ENCODE results near the gene KIF25.
A peak's percentile ranks its signal among the peaks of the same experiment; 100 is the strongest.

The KIF25 gene

DNA sequence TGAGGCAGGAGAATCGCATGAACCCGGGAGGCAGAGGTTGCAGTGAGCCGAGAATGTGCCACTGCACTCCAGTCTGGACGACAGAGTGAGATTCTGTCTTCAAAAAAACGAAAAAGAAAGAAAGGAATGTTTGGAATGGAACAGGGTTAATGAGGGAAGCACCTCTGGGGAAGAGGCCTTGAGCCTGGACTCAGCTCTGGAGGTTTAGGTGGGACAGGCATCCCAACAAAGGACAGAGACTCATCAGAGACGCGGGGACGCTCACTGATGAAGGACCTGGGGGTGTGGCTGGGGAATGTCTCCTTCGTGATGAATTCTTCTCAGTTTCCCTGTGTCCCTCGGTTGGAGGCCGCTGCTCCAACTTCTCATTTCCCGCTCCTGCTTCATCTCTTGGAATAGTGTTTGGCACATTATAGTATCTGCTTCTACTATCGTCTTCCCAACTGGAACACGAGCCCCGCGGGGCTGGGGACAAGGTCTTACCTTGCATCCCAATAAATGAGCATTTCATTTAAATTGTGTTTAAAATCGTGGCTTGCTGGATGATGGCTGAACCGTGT, 27.6 kb downstream of the KIF25 start:
- Mint-ChIP-seq H3K27me3 (ENCODE audit: low read depth) (no peaks in the 10 kb centered on the region), H3K27ac (no peak overlapping the region), H3K4me3 (no peak overlapping the region), H3K9me3 (no peaks in the 10 kb centered on the region), H3K4me1 (ENCODE audit: low read depth) (no peaks in the 10 kb centered on the region), H3K36me3 (ENCODE audit: low read depth) (no peaks in the 10 kb centered on the region)
- no peak for DNase-seq (ENCODE audit: low spot score)

DNA sequence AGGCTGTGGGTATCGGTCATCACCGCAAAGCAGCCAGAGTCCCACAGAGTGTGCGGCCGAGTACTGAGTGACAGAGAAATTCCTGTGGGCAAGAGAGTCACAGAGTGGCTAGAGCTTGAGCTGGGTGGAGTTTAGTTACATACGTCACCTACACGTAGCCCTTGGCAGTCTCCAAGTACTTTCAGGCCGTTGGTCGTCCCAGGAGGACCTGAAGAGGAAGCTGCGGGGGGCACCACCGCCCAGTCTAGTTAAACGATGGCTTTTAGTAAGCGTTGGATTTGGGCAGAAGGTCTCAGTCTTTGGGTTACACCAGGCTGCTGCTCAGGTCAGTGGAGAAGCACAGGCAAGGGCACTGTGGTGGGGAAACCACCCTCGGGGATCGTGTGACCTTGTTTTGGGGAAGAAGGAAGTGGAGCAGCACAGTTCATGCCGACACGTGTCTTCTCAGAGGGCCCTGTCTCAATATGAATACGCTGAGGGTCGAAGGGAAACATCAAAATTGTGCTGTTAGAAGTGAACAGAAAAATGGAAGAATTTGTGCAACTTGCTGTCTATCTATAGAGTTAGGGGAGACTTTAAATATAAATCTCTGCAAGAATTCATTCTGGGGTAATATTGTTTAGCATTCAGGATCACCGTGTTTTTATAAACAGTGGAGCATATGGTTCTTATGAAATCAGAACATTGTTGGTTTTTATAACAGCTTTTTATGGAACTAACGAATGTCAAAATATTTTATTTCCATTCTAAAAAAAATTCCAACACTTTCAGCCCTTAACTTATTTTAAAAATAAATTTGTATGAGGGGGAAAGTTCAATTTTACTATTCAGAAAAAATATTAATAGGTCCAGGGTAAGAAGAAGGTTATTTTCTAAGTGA, 28.6 kb downstream of the KIF25 start:
- H3K27me3 Mint-ChIP-seq (ENCODE audit: low read depth): no peaks in the 10 kb centered on the region
- H3K36me3 Mint-ChIP-seq (ENCODE audit: low read depth): no peaks in the 10 kb centered on the region
- H3K27ac Mint-ChIP-seq: no peak overlapping the region
- no peaks in the 10 kb centered on the region for H3K4me1 Mint-ChIP-seq (ENCODE audit: low read depth)
- no peak overlapping the region for H3K4me3 Mint-ChIP-seq
- no peak for DNase-seq (ENCODE audit: low spot score)
- no peaks in the 10 kb centered on the region for H3K9me3 Mint-ChIP-seq

GRCh38 chr6:168026925-168027324, 29.5 kb downstream of the KIF25 start:
- DNase-seq (ENCODE audit: low spot score): no peak
- Mint-ChIP-seq H3K4me1 (ENCODE audit: low read depth) (peaks cover 1% of the 10 kb centered on the region), H3K36me3 (ENCODE audit: low read depth) (no peaks in the 10 kb centered on the region), H3K4me3 (no peak overlapping the region), H3K27me3 (ENCODE audit: low read depth) (no peaks in the 10 kb centered on the region), H3K27ac (no peak overlapping the region), H3K9me3 (no peaks in the 10 kb centered on the region)

DNA sequence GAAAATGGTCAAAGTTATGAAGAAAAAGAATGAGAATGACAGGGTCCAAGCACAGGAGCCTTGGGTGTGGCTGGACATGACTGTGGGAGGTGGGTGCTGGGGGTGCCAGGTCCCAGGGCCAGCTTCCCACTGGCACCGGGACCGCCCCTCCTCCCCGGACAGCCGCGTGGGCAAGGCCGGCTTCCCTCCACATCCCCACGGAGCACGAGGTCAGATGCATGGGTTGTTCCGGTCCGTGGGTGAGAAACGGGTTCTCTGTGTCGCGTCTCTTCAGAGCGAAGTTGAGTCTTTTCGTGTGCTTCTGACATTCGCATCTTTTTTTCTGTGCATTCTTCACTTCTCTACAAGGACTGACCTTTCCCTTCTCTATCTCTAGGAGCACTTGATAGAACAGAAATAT, 30.1 kb downstream of the KIF25 start:
- Mint-ChIP-seq H3K27ac (no peak overlapping the region), H3K4me3 (no peak overlapping the region), H3K9me3 (no peaks in the 10 kb centered on the region), H3K27me3 (ENCODE audit: low read depth) (no peaks in the 10 kb centered on the region), H3K36me3 (ENCODE audit: low read depth) (no peaks in the 10 kb centered on the region), H3K4me1 (ENCODE audit: low read depth) (peaks cover 4% of the 10 kb centered on the region)
- no peak for DNase-seq (ENCODE audit: low spot score)

GRCh38 chr6:168028181-168028580, 30.7 kb downstream of the KIF25 start:
- no peaks in the 10 kb centered on the region for H3K9me3 Mint-ChIP-seq
- H3K4me1 Mint-ChIP-seq (ENCODE audit: low read depth): peaks cover 4% of the 10 kb centered on the region
- no peaks in the 10 kb centered on the region for H3K27me3 Mint-ChIP-seq (ENCODE audit: low read depth)
- no peak overlapping the region for H3K27ac Mint-ChIP-seq
- H3K36me3 Mint-ChIP-seq (ENCODE audit: low read depth): no peaks in the 10 kb centered on the region
- no peak for DNase-seq (ENCODE audit: low spot score)
- no peak overlapping the region for H3K4me3 Mint-ChIP-seq

DNA sequence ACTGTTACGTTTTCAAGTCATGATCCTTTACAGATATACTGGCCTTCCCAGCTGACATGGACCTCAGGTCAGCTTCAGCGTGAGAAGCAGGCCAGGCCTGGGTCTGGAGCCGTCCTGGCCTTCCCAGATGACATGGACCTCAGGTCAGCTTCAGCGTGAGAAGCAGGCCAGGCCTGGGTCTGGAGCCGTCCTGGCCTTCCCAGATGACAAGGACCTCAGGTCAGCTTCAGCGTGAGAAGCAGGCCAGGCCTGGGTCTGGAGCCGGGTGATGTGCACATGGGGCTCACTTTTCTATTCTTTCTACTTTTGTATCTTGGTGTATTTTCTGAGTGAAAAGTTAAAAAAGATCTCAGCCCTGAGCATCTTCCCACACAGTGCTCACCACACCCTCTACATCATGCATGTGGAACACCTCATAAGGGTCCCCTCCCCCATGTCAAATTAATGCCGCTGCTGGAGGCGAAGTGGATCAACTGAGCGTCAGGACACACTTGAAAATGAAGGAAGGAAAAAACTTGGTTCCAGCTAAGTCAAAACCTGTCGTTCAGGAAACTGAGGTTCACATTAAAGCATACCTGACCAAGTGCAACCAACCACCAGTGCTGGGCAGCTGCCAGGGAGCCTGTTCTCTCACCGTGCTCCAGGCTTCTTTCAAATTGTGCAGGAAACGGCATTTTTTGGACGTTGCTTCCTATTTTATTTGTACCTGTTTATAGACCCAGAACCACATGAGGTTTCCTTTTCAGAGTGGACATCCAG, 32.2 kb downstream of the KIF25 start:
- Mint-ChIP-seq H3K27ac (no peak overlapping the region), H3K27me3 (ENCODE audit: low read depth) (peaks cover 5% of the 10 kb centered on the region), H3K9me3 (peaks cover 7% of the 10 kb centered on the region), H3K4me1 (ENCODE audit: low read depth) (peaks cover 4% of the 10 kb centered on the region), H3K36me3 (ENCODE audit: low read depth) (peaks cover 2% of the 10 kb centered on the region), H3K4me3 (no peak overlapping the region)
- no peak for DNase-seq (ENCODE audit: low spot score)

GRCh38 chr6:168030218-168030746, 32.8 kb downstream of the KIF25 start:
- Mint-ChIP-seq H3K4me1 (ENCODE audit: low read depth) (peaks cover 4% of the 10 kb centered on the region), H3K27me3 (ENCODE audit: low read depth) (peaks cover 8% of the 10 kb centered on the region), H3K27ac (no peak overlapping the region), H3K4me3 (no peak overlapping the region), H3K36me3 (ENCODE audit: low read depth) (peaks cover 2% of the 10 kb centered on the region), H3K9me3 (peaks cover 11% of the 10 kb centered on the region)
- no peak for DNase-seq (ENCODE audit: low spot score)

DNA sequence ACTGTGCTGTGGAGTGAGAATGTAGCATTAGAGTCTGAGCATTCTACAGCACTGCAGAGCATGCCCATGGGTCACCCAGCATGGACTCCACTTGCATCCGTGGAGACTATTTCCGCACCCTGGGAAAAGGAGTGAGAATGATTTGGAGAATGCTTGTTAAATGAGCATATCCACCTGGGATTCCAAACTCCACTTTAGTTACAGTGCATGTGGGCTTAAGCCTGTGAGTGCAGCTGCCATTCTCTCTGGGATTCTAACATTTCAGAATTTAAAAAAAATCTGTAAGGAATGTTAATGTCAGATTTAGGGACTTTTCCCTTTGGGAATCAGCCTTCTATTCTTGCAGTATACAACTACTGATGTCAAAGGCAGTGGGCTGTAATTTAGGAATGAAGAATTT, 33.4 kb downstream of the KIF25 start:
- Mint-ChIP-seq H3K27me3 (ENCODE audit: low read depth) (peaks cover 11% of the 10 kb centered on the region), H3K9me3 (peaks cover 11% of the 10 kb centered on the region), H3K36me3 (ENCODE audit: low read depth) (peaks cover 2% of the 10 kb centered on the region), H3K4me1 (ENCODE audit: low read depth) (peaks cover 8% of the 10 kb centered on the region), H3K27ac (no peak overlapping the region), H3K4me3 (no peak overlapping the region)
- DNase-seq (ENCODE audit: low spot score): no peak

DNA sequence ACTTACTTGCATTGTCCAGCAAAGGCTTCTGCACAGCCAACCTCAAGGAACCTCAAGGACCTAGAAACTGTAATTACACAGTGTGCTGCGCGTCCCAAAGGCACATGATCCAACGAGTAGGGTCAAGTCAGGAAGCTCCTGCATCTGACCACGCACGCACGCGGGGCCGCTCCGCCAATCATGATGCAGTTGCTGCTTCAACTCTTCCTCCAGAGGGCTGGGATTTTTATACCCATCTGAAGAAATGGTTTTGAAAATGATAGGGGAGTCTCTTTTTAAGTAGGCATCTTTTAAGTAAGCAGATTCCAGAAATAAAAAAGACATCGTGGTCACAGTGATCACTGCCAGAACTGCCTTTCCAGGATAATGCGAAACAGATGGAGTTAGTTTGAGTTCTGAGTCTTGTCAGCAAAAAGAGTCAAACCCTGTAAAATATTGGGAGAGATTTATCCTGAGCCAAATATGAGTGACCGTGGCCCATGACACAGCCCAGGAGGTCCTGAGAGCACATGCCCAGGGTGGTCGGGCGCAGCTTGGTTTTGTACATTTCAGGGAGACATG, 34.0 kb downstream of the KIF25 start:
- H3K27me3 Mint-ChIP-seq (ENCODE audit: low read depth): peaks cover 11% of the 10 kb centered on the region
- DNase-seq (ENCODE audit: low spot score): no peak
- peaks cover 2% of the 10 kb centered on the region for H3K36me3 Mint-ChIP-seq (ENCODE audit: low read depth)
- peaks cover 11% of the 10 kb centered on the region for H3K9me3 Mint-ChIP-seq
- H3K4me1 Mint-ChIP-seq (ENCODE audit: low read depth): peaks cover 11% of the 10 kb centered on the region
- H3K27ac Mint-ChIP-seq: no peak overlapping the region
- no peak overlapping the region for H3K4me3 Mint-ChIP-seq

DNA sequence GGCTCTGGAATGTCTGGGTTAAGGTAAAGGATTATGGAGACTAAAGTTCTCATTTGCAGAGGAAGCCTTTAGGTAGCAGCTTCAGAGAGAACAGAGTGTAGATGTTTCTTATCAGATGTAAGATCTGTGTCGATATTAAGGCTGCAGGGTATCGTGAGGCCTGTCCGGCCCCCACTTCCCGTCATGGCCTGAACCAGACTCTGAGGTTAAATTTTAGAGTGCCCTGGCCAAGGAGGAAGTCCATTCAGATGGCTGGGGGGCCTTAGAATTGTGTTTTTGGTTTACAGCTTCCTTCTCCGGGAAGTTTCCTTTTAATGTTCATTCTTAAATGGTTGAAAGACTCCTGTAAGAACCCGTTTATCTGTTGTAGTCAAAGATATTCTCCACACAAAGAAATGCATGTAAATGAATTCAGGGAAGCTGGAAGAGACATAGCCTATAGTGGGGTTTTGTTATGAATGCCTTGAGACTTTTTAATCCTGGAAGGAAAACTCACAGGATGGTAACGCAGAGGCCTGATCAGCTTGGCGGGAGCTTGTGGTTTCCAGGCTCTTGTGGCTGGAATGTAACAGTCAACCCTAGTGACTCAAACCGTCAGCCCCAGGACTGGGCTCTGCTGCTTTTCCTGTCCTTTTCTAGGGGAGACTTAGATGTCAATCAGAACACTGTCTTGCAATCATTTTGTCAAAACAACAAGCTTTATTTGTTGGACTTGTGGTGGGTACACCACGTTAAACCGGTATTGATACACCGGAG, 34.7 kb downstream of the KIF25 start:
- H3K27me3 Mint-ChIP-seq (ENCODE audit: low read depth): peaks cover 11% of the 10 kb centered on the region
- H3K4me1 Mint-ChIP-seq (ENCODE audit: low read depth): peaks cover 12% of the 10 kb centered on the region
- H3K36me3 Mint-ChIP-seq (ENCODE audit: low read depth): peaks cover 2% of the 10 kb centered on the region
- peaks cover 13% of the 10 kb centered on the region for H3K9me3 Mint-ChIP-seq
- no peak for DNase-seq (ENCODE audit: low spot score)
- no peak overlapping the region for H3K4me3 Mint-ChIP-seq
- H3K27ac Mint-ChIP-seq: no peak overlapping the region

- Mint-ChIP-seq H3K4me3 (no peak overlapping the region), H3K4me1 (ENCODE audit: low read depth) (peaks cover 12% of the 10 kb centered on the region), H3K36me3 (ENCODE audit: low read depth) (peaks cover 2% of the 10 kb centered on the region), H3K9me3 (peaks cover 22% of the 10 kb centered on the region), H3K27me3 (ENCODE audit: low read depth) (peaks cover 11% of the 10 kb centered on the region), H3K27ac (no peak overlapping the region)
- no peak for DNase-seq (ENCODE audit: low spot score)
Observed at GRCh38 chr6:168033791-168034190, 36.3 kb downstream of the KIF25 start.

DNA sequence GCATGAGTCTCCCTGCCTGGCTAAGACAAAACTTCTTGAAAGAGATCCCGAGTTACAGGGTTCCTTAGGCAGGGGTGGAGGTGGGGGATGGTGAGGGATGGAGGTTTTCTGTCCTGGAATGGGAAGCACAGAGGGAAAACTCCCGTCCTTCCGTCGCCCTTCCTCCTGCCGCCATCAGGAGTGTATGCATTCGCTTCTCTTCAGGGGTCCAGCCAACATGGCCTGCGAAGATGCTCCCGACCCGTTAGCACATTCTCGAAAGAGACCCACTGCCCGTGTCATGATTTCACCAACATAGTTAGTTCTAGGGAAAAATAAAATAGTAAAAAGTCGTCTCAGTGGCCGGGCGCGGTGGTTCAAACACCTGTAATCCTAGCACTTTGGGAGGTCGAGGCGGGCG, 37.1 kb downstream of the KIF25 start:
- no peak for DNase-seq (ENCODE audit: low spot score)
- Mint-ChIP-seq H3K4me3 (no peak overlapping the region), H3K9me3 (peaks cover 26% of the 10 kb centered on the region), H3K27me3 (ENCODE audit: low read depth) (peaks cover 11% of the 10 kb centered on the region), H3K4me1 (ENCODE audit: low read depth) (peaks cover 12% of the 10 kb centered on the region), H3K27ac (no peak overlapping the region), H3K36me3 (ENCODE audit: low read depth) (peaks cover 2% of the 10 kb centered on the region)

DNA sequence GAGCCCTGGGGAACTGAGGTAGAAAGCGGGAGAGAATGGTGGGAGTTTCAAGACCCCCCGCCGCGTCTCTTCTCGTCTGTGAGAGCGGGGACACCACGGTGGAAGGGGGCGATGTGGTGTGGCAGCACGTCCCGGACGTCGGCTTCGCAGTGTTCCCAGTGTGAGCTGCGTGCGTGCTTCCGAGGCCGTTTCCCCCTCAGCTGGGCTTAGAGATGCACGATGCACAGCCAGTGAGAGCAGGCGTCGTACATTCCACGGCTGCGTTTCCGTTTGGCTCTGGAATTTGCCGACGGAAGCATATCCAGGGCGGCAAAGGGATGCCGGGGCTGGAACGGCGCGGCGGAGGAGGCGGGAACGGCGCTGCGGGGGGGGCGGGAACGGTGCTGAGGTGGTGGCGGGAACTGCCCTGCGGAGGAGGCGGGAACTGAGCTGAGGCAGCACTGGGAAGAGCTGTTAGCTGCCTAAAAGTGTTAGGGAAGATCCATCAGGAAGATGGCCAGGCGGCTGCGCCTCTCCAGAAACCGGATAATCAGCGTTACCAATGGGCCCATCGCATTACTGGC, 37.7 kb downstream of the KIF25 start:
- peaks cover 12% of the 10 kb centered on the region for H3K4me1 Mint-ChIP-seq (ENCODE audit: low read depth)
- H3K27ac Mint-ChIP-seq: peak overlapping the region; percentile 65
- H3K27me3 Mint-ChIP-seq (ENCODE audit: low read depth): peaks cover 11% of the 10 kb centered on the region
- H3K9me3 Mint-ChIP-seq: peaks cover 29% of the 10 kb centered on the region
- no peak for DNase-seq (ENCODE audit: low spot score)
- peak overlapping the region; percentile 74 for H3K4me3 Mint-ChIP-seq
- H3K36me3 Mint-ChIP-seq (ENCODE audit: low read depth): peaks cover 2% of the 10 kb centered on the region

Measured in T-helper 2 cell treated with Interferon-gamma antibody and Interleukin-4, amounts not matched to agents 5 μg/mL and 100 μg/mL, for 36 hours (primary cell).